HUES6 (cell line): ENCODE measurements around the gene MEGF11.

Experiments
- H3K27ac ChIP-seq: 2 replicates; pipeline ENCODE4 v1.7.0; 2013; ENCODE audit warnings: low read depth, mild to moderate bottlenecking, low read length, inconsistent platforms
- H3K27me3 ChIP-seq: 2 replicates; pipeline ENCODE4 v1.6.1; 2013; ENCODE audit warnings: low read length; ENCODE audit not compliant: control insufficient read depth, insufficient read depth
- H3K36me3 ChIP-seq: 2 replicates; pipeline ENCODE4 v1.6.1; 2013; ENCODE audit warnings: low read length; ENCODE audit not compliant: control insufficient read depth, insufficient read depth
- H3K4me1 ChIP-seq: 2 replicates; pipeline ENCODE4 v1.6.1; 2013; ENCODE audit warnings: low read length; ENCODE audit not compliant: control insufficient read depth, insufficient read depth
- H3K4me3 ChIP-seq: 2 replicates; pipeline ENCODE4 v1.5.1; 2013; ENCODE audit warnings: low read depth, low read length
- H3K9ac ChIP-seq: one replicate; pipeline ENCODE4 v1.6.1; 2013; ENCODE audit warnings: mild to moderate bottlenecking, low read length
- H3K9me3 ChIP-seq: 2 replicates; pipeline ENCODE4 v1.6.1; 2013; ENCODE audit warnings: low read depth, low read length; ENCODE audit not compliant: control insufficient read depth, insufficient read depth

The MEGF11 gene

GRCh38 chr15:65935391-65935790 is 318.2 kb downstream of the MEGF11 start:
- Histone ChIP-seq H3K9me3 (no peaks in the 10 kb centered on the region), H3K27ac (no peak overlapping the region), H3K4me1 (no peaks in the 10 kb centered on the region), H3K9ac (no peak overlapping the region), H3K4me3 (no peak overlapping the region), H3K27me3 (no peaks in the 10 kb centered on the region), H3K36me3 (no peaks in the 10 kb centered on the region)

GRCh38 chr15:65931221-65931620 is 322.3 kb downstream of the MEGF11 start:
- H3K9me3 ChIP-seq: no peaks in the 10 kb centered on the region
- H3K36me3 ChIP-seq: no peaks in the 10 kb centered on the region
- H3K4me3 ChIP-seq: no peak overlapping the region
- no peak overlapping the region for H3K9ac ChIP-seq
- peaks cover 4% of the 10 kb centered on the region; the same call in 1 of the 2 replicates for H3K4me1 ChIP-seq
- H3K27ac ChIP-seq: no peak overlapping the region
- H3K27me3 ChIP-seq: no peaks in the 10 kb centered on the region

DNA sequence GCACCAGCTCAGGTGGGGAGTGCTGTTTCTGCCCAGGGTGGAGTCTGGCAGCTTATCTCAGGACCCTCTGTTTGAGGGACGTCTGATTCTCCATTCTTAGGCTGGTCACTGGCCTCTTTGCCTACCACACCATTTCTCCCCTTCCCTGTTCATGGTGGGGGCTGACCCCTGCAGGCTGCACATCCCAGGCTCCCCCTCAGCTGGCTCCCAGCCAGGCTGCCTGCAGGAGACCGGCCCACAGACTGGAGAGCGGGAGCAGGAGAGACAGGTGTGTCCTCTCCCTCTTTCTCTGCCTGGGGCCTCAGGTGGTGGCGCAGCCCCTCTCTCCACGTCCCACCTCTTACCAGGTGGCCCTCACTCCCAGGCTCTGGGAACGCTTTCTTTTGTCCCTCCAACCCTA is 323.4 kb downstream of the MEGF11 start:
- H3K27me3 ChIP-seq: no peaks in the 10 kb centered on the region
- H3K9me3 ChIP-seq: no peaks in the 10 kb centered on the region
- no peak overlapping the region for H3K9ac ChIP-seq
- peaks cover 4% of the 10 kb centered on the region; the same call in 1 of the 2 replicates for H3K4me1 ChIP-seq
- H3K4me3 ChIP-seq: no peak overlapping the region
- H3K36me3 ChIP-seq: no peaks in the 10 kb centered on the region
- no peak overlapping the region for H3K27ac ChIP-seq

GRCh38 chr15:65929573-65929972 is 324.0 kb downstream of the MEGF11 start:
- H3K9ac ChIP-seq: no peak overlapping the region
- peaks cover 4% of the 10 kb centered on the region; the same call in 1 of the 2 replicates for H3K4me1 ChIP-seq
- H3K27ac ChIP-seq: no peak overlapping the region
- H3K4me3 ChIP-seq: no peak overlapping the region
- H3K27me3 ChIP-seq: no peaks in the 10 kb centered on the region
- H3K36me3 ChIP-seq: no peaks in the 10 kb centered on the region
- H3K9me3 ChIP-seq: no peaks in the 10 kb centered on the region

- Histone ChIP-seq H3K36me3 (no peaks in the 10 kb centered on the region), H3K27ac (no peak overlapping the region), H3K9me3 (no peaks in the 10 kb centered on the region), H3K9ac (no peak overlapping the region), H3K27me3 (no peaks in the 10 kb centered on the region), H3K4me1 (peaks cover 4% of the 10 kb centered on the region; the same call in 1 of the 2 replicates), H3K4me3 (no peak overlapping the region)
Measured at GRCh38 chr15:65927545-65927944, 326.0 kb downstream of the MEGF11 start.

- Histone ChIP-seq H3K4me1 (peaks cover 4% of the 10 kb centered on the region; the same call in 1 of the 2 replicates), H3K27me3 (no peaks in the 10 kb centered on the region), H3K36me3 (no peaks in the 10 kb centered on the region), H3K9me3 (no peaks in the 10 kb centered on the region), H3K9ac (no peak overlapping the region), H3K4me3 (no peak overlapping the region), H3K27ac (no peak overlapping the region)
Measured at GRCh38 chr15:65926899-65927298, 326.7 kb downstream of the MEGF11 start.

DNA sequence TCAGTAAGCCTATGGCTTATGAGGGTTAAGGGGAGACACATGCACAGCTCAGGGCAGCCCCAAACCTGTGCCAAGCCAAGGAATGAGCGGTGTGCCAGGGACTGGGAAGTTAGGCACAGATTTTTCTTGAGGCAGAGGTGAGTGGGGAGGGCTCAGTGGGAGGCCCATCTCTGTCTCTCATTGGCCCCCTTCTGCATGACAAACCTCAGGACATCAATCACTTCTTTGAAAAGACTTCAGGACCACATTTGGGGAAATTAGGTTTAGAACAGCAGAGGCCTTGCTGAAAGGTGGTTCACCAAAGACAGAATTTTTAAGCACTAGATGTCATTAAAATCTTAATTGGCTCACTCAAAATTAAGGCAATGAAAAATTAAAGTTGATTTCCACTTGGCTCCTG is 327.1 kb downstream of the MEGF11 start:
- Histone ChIP-seq H3K4me3 (no peak overlapping the region), H3K4me1 (peaks cover 4% of the 10 kb centered on the region; the same call in 1 of the 2 replicates), H3K27ac (no peak overlapping the region), H3K9ac (no peak overlapping the region), H3K9me3 (no peaks in the 10 kb centered on the region), H3K27me3 (no peaks in the 10 kb centered on the region), H3K36me3 (no peaks in the 10 kb centered on the region)

- Histone ChIP-seq H3K27me3 (no peaks in the 10 kb centered on the region), H3K9ac (no peak overlapping the region), H3K4me3 (no peak overlapping the region), H3K27ac (no peak overlapping the region), H3K9me3 (no peaks in the 10 kb centered on the region), H3K36me3 (no peaks in the 10 kb centered on the region), H3K4me1 (peaks cover 4% of the 10 kb centered on the region; the same call in 1 of the 2 replicates)
Measured at GRCh38 chr15:65925338-65925737, 328.2 kb downstream of the MEGF11 start.

DNA sequence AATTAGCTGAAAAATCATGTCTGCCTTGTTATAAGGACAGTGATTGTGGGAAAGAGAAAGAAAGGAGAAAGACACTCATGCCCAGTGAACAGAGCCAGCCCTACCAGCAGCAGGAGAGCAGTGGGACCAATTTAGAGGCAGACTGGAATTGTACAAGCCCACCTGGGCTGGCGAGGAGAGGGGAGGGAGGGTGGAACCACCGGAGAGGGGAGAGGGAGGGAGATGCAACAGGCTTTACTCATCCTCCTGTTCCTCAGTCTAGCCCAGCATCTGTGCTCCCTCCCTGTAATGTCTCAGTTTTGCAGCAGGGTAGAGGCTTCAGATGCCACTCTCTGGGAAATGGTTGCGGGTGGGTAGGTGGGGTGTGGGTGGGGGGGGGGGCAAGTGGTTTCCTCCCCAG is 329.5 kb downstream of the MEGF11 start:
- Histone ChIP-seq H3K9ac (no peak overlapping the region), H3K27me3 (no peaks in the 10 kb centered on the region), H3K27ac (no peak overlapping the region), H3K4me3 (no peak overlapping the region), H3K9me3 (no peaks in the 10 kb centered on the region), H3K36me3 (no peaks in the 10 kb centered on the region), H3K4me1 (peaks cover 4% of the 10 kb centered on the region; the same call in 1 of the 2 replicates)

DNA sequence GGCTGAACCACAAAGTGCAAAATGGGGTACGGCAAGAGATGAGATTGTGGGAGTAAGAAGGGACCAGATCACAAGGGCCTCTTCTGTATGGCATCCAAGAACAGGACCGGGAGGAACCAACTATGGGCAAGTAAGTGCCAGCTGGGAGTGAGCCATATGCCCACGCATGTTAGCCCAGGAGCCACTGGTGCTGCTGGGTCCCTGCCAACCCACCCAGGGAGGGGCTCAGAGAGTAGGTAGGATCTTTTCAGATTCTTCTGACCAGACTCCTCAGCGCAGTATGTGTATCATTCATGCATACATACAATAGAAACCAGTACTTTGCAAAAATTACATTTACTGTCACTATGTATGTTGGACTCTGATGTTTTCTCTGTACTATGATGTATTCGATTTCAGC is 330.3 kb downstream of the MEGF11 start:
- H3K4me3 ChIP-seq: no peak overlapping the region
- no peak overlapping the region for H3K9ac ChIP-seq
- H3K36me3 ChIP-seq: no peaks in the 10 kb centered on the region
- H3K27me3 ChIP-seq: no peaks in the 10 kb centered on the region
- no peak overlapping the region for H3K27ac ChIP-seq
- H3K4me1 ChIP-seq: peaks cover 4% of the 10 kb centered on the region; the same call in 1 of the 2 replicates
- no peaks in the 10 kb centered on the region for H3K9me3 ChIP-seq

GRCh38 chr15:65922621-65923020 is 330.9 kb downstream of the MEGF11 start:
- Histone ChIP-seq H3K4me1 (peaks cover 4% of the 10 kb centered on the region; the same call in 1 of the 2 replicates), H3K27me3 (no peaks in the 10 kb centered on the region), H3K9me3 (no peaks in the 10 kb centered on the region), H3K4me3 (no peak overlapping the region), H3K27ac (no peak overlapping the region), H3K36me3 (no peaks in the 10 kb centered on the region), H3K9ac (no peak overlapping the region)

- Histone ChIP-seq H3K36me3 (no peaks in the 10 kb centered on the region), H3K9me3 (no peaks in the 10 kb centered on the region), H3K9ac (no peak overlapping the region), H3K27me3 (no peaks in the 10 kb centered on the region), H3K27ac (no peak overlapping the region), H3K4me1 (peaks cover 6% of the 10 kb centered on the region; the same call in 1 of the 2 replicates), H3K4me3 (no peak overlapping the region)
Measured at GRCh38 chr15:65921780-65922179, 331.8 kb downstream of the MEGF11 start.
